Measurements from ENCODE around the gene OR5J2.
"Not testable (repeated sequence)": the region's sequence is repeated elsewhere in the genome, so short reads cannot be mapped to it uniquely, and the experiment has no call there.

Gene OR5J2

DNA sequence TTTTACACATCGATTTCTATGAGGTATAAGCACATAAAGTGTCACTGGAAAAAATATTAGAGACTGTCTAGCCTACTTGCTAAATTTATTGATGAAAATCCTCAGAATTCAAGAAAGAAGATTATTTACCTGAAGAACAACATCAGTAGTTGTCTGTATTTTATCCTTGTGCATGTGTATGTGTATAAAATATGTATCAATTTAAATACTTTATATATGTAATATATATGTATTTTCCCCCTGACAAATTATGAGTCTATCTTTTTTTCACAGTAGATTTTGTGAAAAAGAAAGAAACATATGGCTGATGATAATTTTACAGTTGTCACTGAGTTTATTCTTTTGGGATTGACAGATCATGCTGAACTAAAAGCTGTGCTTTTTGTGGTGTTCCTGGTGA is at the start of gene OR5J2:
TSS of gene OR5J2 (plus strand) at position 301 of the 400 bp plus-strand sequence. CDS start at position 301, 0 bp downstream.
- DNase-seq (ENCODE audit: low read depth): no peak
- H3K4me3 ChIP-seq (ENCODE audit: low read length): no peak within 1 kb of the TSS
- TF ChIP-seq, protein P1, sequence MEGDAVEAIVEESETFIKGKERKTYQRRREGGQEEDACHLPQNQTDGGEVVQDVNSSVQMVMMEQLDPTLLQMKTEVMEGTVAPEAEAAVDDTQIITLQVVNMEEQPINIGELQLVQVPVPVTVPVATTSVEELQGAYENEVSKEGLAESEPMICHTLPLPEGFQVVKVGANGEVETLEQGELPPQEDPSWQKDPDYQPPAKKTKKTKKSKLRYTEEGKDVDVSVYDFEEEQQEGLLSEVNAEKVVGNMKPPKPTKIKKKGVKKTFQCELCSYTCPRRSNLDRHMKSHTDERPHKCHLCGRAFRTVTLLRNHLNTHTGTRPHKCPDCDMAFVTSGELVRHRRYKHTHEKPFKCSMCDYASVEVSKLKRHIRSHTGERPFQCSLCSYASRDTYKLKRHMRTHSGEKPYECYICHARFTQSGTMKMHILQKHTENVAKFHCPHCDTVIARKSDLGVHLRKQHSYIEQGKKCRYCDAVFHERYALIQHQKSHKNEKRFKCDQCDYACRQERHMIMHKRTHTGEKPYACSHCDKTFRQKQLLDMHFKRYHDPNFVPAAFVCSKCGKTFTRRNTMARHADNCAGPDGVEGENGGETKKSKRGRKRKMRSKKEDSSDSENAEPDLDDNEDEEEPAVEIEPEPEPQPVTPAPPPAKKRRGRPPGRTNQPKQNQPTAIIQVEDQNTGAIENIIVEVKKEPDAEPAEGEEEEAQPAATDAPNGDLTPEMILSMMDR (conservative IDR thresholded peaks at IDR 0.05; ENCODE audit: low read depth, low read length): no peak

- TF ChIP-seq, protein P1 (conservative IDR thresholded peaks at IDR 0.05; ENCODE audit: low read depth, low read length): no peak
- H3K4me3 ChIP-seq (ENCODE audit: low read length): no peak within 1 kb of the TSS
- DNase-seq (ENCODE audit: low read depth): no peak
Observed at GRCh38 chr11:56140151-56140661, 36.2 kb upstream of the OR5J2 start, which contains the start of gene OR8J3. OR8J3 (minus strand) TSS chr11:56140201; CDS start chr11:56137718, 2,483 bp downstream.

GRCh38 chr11:56143681-56144080 is 32.7 kb upstream of the OR5J2 start:
- DNase-seq (ENCODE audit: low read depth); H3K4me3 ChIP-seq (ENCODE audit: low read length): not testable (repeated sequence)

DNA sequence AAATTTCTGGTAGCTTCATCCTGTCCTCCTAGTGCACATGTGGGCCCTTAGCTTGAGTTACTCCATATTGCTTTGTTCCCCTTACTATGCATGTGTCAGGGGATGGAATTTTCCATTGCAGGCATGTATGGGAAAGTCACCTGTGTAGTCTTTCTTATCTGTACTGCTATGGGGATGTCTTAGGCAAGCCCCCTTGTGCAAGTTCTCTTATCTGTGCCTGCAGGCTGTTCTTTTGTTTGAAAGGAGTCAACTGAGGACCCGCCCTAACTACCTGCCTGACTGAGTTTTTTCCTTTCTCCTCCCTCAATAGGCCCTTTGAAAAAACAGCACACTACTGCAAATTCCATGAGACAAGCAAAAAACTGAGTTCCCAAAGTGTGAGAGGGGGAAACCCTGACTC is 25.0 kb upstream of the OR5J2 start:
- no peak for DNase-seq (ENCODE audit: low read depth)
- H3K4me3 ChIP-seq (ENCODE audit: low read length): no peak overlapping the region
- TF ChIP-seq, protein P1 (conservative IDR thresholded peaks at IDR 0.05; ENCODE audit: low read depth, low read length): no peak

GRCh38 chr11:56152333-56152732 is 24.1 kb upstream of the OR5J2 start:
- no peak overlapping the region for H3K4me3 ChIP-seq (ENCODE audit: low read length)
- TF ChIP-seq, protein P1 (conservative IDR thresholded peaks at IDR 0.05; ENCODE audit: low read depth, low read length): no peak
- DNase-seq (ENCODE audit: low read depth): no peak

- DNase-seq (ENCODE audit: low read depth): no peak
- no peak within 1 kb of the TSS for H3K4me3 ChIP-seq (ENCODE audit: low read length)
- TF ChIP-seq, protein P1 (conservative IDR thresholded peaks at IDR 0.05; ENCODE audit: low read depth, low read length): no peak
Observed at GRCh38 chr11:56160217-56160616, 16.2 kb upstream of the OR5J2 start, which contains the start of gene OR8K5. OR8K5 (minus strand) TSS chr11:56160317; CDS start chr11:56160317, 0 bp downstream.

DNA sequence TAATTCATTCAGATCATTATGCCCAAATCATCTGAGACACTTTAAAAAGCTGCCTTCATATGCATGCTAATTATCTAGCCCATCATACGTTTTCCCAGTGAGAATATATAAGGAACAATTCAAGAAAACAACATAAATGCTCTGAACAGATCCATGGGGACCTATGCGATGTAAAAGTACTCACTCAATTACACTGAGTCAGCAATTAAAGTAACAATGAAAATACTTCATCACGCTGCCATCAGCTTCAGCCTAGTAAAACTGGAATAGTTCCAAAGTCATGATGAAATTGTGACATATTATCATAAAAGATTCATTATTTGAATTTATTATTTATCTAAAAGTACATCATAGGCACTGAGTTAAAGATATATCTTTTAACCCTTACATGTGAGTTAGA is 12.6 kb upstream of the OR5J2 start:
- TF ChIP-seq, protein P1 (conservative IDR thresholded peaks at IDR 0.05; ENCODE audit: low read depth, low read length): no peak
- no peak overlapping the region for H3K4me3 ChIP-seq (ENCODE audit: low read length)
- no peak for DNase-seq (ENCODE audit: low read depth)

All from retinal pigment epithelial cell (primary cell).